ACC112 (cell line): ENCODE measurements around the gene LRP5.
A peak's percentile ranks its signal among the peaks of the same experiment; 100 is the strongest.

ENCODE experiments used
- H2AFZ ChIP-seq: fragments of 200-600 bp; sonication (generic); one replicate; pipeline ENCODE4 v1.6.0; 2017; ENCODE audit warnings: antibody characterized with exemption, low read length; ENCODE audit not compliant: unreplicated experiment
- H3K27ac ChIP-seq: fragments of 200-600 bp; sonication (generic); 2 replicates; pipeline ENCODE4 v1.5.1; 2014; ENCODE audit warnings: low read depth, mild to moderate bottlenecking, antibody characterized with exemption, low read length, moderate library complexity
- H3K27me3 ChIP-seq: fragments of 200-600 bp; sonication (generic); 2 replicates; pipeline ENCODE4 v1.6.1; 2014; ENCODE audit warnings: mild to moderate bottlenecking, antibody characterized with exemption, low read length, moderate library complexity, mixed read lengths; ENCODE audit not compliant: insufficient read depth
- H3K36me3 ChIP-seq: fragments of 200-600 bp; sonication (generic); 2 replicates; pipeline ENCODE4 v1.6.1; 2016; ENCODE audit warnings: mild to moderate bottlenecking, antibody characterized with exemption, low read length, moderate library complexity, mixed read lengths; ENCODE audit not compliant: insufficient read depth
- H3K4me1 ChIP-seq: fragments of 200-600 bp; sonication (generic); one replicate; pipeline ENCODE4 v1.6.1; 2016; ENCODE audit warnings: low read length, mixed read lengths; ENCODE audit not compliant: insufficient read depth, unreplicated experiment, control insufficient read depth
- H3K4me3 ChIP-seq: fragments of 200-600 bp; sonication (generic); 2 replicates; pipeline ENCODE4 v1.5.1; 2014; ENCODE audit warnings: mild to moderate bottlenecking, low read depth, low read length
- H3K79me2 ChIP-seq: fragments of 200-600 bp; sonication (generic); one replicate; pipeline ENCODE4 v1.6.0; 2016; ENCODE audit warnings: low read length; ENCODE audit not compliant: control insufficient read depth, unreplicated experiment, insufficient read depth

Gene LRP5

DNA sequence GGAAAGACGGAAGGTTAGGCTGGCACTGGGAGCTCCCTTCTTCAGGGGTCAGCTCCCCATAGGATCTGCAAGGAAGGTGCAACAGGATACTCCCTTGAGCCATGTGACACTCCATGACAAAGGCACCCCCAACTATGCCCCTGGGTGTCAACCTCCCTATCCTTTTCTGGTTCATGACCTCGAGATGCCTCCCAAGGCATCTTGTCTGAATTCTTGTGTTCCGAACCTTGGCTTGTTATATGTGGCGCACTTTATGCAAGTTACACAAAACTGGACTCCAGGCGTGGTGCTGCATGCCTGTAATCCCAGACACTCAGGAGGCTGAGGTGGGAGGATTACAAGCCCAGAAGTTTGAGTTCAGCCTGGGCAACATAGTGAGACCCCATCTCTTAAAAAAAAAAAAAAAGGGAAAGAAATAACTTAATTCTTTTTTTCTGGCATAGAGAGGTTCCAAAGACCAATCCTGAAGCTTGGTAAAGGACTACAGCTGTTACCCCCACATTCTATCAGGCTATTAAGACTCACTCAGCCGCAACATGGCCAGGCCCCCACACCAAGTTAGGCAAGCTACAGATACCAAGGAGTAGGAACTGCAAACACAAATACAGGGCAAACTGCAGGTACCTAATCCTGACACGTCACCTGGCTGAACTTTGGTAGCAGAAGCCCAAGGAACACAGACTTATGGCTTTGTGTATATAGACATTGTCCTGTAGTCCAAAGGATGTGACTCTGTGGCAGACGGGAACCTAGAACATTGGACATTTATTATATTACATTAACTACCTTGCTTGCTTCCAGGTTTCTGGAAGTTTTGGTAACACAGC lies 42.0 kb upstream of the LRP5 start:
- Histone ChIP-seq H3K4me1 (peaks cover 20% of the 10 kb centered on the region), H3K4me3 (peak overlapping the region; percentile 96), H3K36me3 (peaks cover 11% of the 10 kb centered on the region; the same call in 1 of the 2 replicates), H3K27ac (peak overlapping the region; percentile 80), H2AFZ (no peak overlapping the region), H3K79me2 (peaks cover 37% of the 10 kb centered on the region), H3K27me3 (no peaks in the 10 kb centered on the region)

DNA sequence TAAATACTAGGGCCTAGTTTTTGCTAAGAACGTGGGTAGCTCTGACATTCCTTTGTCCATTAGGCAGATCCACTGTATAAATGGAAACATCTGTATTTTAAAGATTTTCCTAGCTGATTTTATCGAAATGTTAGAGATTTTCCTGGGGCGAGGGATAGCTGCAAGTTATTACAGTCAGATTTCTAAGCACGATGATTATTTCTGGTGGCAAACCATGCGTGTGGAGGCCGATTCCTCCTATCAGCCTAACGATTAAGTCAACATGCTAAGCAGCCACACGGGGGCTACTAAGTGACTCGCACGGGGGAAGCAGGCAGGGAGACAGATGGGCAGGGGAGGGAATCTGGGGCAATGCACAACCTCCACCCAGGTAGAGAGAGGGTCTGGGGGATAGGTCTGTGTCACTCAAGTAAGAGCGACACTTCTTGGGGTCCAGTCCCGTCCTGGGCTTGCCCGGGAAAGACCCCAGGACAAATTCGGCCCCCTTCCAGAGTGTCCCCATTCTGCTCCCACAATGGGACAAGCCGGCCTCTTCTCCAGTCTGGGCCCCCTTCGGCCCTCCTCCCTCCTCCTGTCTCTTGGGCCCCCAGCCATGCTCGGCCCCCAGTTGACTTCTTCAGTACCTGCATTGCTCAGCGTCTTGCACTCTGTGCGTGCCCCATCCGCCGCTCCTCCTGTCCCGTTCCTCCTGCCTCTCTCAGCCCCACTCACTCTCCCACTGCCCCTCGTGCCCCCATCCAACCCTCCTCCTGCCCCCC lies 41.2 kb upstream of the LRP5 start:
- Histone ChIP-seq H2AFZ (peak overlapping the region; percentile 66), H3K27me3 (no peaks in the 10 kb centered on the region), H3K79me2 (peaks cover 37% of the 10 kb centered on the region), H3K36me3 (peaks cover 6% of the 10 kb centered on the region; the same call in 1 of the 2 replicates), H3K4me3 (peak overlapping the region; percentile 96), H3K4me1 (peaks cover 20% of the 10 kb centered on the region), H3K27ac (peak overlapping the region; percentile 80)

DNA sequence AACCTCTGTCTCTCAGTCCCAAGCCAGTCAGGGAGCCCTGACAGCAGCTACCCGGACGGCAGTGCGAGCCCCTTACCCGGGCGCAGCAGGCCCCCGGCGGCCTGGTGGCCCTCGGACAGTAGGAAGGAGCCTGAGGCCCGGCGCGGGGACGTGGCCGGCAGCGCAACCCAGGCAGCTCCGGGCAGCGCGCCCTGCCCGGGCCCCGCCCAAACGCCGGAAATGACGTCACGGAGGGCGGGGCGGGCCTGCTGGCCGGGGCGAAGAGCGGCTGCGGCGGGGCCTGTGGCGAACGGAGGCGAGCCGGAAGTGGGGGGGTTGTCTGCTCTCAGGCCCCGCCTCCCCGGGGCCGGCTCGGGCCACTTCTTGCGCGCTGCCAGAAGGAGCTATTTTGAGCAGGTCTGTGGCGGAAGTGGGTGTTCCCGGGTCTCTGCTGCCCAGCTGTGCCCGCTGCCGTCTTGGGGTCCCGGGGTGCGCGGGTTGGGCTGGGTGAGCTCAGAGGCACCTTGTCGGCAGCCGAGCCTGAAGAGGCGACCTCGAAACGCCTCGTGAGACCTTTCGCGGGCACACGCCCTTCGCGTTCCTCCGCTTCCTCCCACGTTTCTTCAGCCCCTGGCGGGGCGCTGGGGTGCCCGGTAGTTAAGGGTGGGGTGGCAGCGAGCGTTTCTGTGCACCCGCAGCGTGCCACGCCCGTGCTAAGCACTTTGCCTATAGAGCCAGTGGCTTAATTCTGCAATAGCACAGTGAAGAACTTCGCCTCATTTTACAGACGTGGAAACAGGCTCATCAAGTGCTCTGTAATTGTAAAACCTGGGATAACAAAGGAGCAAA lies 40.4 kb upstream of the LRP5 start, which contains the start of gene C11orf24:
Gene C11orf24 (minus strand): TSS at position 193 of the 828 bp plus-strand sequence. CDS start 8,206 bp downstream, outside the sequence.
- Histone ChIP-seq H3K4me3 (peak within 1 kb of the TSS; percentile 96), H2AFZ (peak within 1 kb of the TSS; percentile 66), H3K79me2 (peaks cover 37% of the 10 kb centered on the region), H3K27me3 (no peaks in the 10 kb centered on the region), H3K27ac (peak within 1 kb of the TSS; percentile 80), H3K36me3 (peaks cover 6% of the 10 kb centered on the region; the same call in 1 of the 2 replicates), H3K4me1 (peaks cover 20% of the 10 kb centered on the region)

DNA sequence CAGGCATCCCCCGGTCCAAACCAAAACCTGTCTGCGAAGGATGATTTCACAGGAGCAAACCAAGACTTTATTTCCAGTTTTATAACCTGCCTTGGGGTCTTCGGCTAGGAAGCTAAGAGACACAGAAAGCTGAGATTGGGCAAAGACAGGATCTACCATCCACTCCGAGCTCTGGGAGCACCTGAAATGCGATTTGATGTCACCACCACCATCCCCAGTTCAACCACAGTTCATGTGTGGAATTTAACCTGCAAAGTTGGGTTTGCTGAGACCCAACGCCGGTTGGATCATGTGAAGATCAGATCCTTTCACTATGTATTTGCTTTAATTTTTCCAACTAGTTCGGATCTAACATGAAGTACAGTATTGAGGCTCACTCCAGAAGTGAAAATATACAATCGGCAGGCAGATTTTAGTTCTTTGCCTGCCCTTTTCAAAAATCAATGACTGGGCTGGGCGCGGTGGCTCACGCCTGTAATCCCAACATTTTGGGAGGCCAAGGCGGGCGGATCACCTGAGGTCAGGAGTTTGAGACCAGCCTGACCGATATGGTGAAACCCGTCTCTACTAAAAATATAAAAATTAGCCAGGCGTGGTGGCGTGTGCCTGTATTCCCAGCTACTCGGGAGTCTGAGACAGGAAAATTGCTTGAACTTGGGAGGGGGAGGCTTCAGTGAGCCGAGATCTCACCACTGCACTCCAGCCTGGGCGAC lies 39.2 kb upstream of the LRP5 start:
- H3K79me2 ChIP-seq = peaks cover 33% of the 10 kb centered on the region
- H3K36me3 ChIP-seq = no peaks in the 10 kb centered on the region
- H3K27me3 ChIP-seq = no peaks in the 10 kb centered on the region
- peaks cover 20% of the 10 kb centered on the region for H3K4me1 ChIP-seq
- no peak overlapping the region for H3K27ac ChIP-seq
- no peak overlapping the region for H2AFZ ChIP-seq
- H3K4me3 ChIP-seq = peak overlapping the region; percentile 96; the same call in 1 of the 2 replicates

DNA sequence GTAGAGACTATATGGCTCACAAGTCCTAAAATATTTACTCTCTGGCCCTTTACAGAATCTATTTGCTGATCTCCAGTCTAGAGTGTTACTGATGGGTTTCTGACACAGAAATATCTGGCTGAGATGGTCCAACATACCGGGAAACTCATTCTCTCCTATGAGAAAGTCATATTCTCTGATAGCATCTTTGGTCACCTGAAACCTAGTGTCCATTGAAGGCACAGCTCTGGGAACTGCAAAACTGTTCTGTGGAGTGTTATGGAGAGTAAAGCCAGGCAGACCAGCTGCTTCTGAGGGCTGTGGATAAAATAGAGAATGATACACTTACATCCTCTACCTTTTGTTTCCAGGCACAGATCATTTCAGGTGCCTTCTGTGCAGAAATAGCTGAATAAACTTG lies 38.1 kb upstream of the LRP5 start:
- Histone ChIP-seq H3K27ac (no peak overlapping the region), H2AFZ (no peak overlapping the region), H3K4me3 (no peak overlapping the region), H3K79me2 (peaks cover 24% of the 10 kb centered on the region), H3K4me1 (peaks cover 15% of the 10 kb centered on the region), H3K27me3 (no peaks in the 10 kb centered on the region), H3K36me3 (no peaks in the 10 kb centered on the region)

DNA sequence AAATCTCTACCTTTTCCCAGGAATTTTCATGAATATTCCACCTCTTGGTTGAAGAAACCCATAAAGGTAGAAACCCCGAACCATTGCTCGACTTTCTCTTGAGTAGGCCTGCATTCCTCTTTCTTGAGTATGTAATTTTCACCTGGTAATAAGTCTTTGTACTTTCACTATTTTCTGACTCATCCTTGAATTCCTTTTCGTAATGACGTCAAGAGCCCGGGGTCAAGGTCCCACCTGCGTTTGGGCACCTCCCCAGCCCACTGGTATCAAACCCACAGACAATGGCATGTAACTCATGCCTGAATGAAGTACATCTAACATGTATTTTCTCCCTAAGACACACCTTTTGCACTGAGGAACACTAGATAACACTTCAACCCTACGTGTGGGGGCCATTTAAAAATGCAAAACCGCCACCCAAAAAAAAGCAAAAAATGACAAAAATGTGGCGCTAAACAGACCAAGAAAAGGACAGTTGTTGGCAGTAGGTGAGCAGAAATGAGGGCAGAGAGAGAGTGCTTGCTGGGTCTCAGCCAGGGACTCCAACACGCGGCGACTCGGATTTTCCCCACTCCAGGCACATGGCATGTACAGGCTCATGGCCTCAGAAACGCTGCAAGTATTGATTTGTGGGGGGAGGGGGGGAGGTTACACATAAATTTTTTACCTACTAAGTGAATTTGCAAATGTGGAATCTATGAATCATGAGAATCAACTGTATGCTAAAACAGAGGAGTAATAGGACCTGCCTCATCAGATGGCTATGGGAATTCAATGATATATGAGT lies 36.5 kb upstream of the LRP5 start:
- no peak overlapping the region for H2AFZ ChIP-seq
- H3K27ac ChIP-seq = no peak overlapping the region
- no peak overlapping the region for H3K4me3 ChIP-seq
- no peaks in the 10 kb centered on the region for H3K4me1 ChIP-seq
- H3K36me3 ChIP-seq = no peaks in the 10 kb centered on the region
- no peaks in the 10 kb centered on the region for H3K27me3 ChIP-seq
- peaks cover 8% of the 10 kb centered on the region for H3K79me2 ChIP-seq

DNA sequence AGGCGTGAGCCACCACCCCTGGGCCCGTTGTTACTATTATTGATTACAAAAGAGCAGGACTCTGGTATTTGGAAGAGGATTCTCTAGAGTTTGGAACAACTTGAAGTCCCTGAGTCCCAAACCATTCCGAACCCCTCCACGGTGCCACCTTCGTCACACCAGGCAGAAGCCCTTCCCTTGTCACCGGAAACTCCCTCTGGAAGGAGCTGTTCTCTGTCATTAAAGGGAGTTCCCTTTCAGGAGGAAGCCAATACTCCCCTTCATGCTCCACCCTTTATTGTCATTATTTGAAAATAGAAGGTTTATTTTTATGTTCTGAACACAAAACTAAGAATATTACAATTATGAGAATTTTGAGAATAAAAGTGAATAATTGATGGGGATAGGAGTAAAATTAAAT lies 35.5 kb upstream of the LRP5 start:
- no peaks in the 10 kb centered on the region for H3K27me3 ChIP-seq
- H3K79me2 ChIP-seq = no peaks in the 10 kb centered on the region
- H3K4me1 ChIP-seq = no peaks in the 10 kb centered on the region
- H3K36me3 ChIP-seq = no peaks in the 10 kb centered on the region
- H2AFZ ChIP-seq = no peak overlapping the region
- no peak overlapping the region for H3K4me3 ChIP-seq
- no peak overlapping the region for H3K27ac ChIP-seq

DNA sequence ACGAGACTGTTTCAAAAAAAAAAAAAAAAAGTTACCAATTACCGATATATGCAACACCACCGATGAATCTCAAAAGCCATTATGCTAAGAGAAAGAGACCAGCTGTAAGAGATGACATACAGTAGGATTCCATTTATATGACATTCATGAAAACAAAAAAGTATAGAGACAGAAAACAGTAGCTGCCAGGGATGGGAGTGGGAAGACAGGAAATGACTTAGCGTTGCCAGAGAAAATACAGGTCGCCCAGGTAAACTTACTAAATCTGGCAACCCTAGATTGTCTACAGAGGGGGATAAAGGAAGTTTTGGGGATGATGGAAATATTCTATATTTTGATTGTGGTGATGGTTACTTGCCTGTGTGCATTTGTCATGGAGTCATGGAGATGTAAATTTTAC lies 32.7 kb upstream of the LRP5 start:
- Histone ChIP-seq H3K36me3 (no peaks in the 10 kb centered on the region), H2AFZ (no peak overlapping the region), H3K4me1 (no peaks in the 10 kb centered on the region)

DNA sequence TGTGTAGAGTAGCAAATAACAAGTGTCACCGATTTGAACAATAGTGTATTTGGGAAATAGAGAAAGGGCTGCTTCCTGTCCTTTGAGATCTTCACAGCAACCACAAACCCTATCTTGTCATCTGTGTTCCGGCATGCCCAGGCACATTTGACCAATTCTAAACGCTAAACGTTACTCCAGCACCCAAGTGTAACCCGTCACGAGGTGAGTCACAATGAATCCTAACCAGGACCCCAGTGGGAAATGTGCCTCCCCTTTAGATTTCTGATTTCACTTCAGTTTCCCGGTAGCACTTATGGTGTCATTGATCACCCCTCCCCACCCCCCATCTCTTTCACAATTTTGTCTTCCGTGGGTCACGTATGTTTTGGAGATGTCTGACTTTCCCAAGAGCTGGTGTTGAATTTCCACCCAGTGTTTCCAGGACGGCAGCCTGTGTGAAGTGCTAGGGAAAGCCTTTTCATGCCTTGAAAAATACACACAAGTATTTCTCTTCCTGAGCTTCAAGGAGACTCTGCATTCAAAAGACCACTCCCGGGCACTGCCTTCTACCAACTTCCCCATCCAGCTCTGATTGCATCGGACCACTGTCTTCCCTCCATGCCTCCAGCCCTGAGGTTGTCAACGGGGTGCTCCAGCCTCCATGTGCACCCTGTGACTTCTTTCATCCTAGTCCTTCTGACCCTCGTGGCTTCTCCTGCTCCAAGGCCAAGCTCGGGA lies 30.1 kb upstream of the LRP5 start:
- H3K79me2 ChIP-seq = no peaks in the 10 kb centered on the region
- no peak overlapping the region for H2AFZ ChIP-seq
- no peak overlapping the region for H3K27ac ChIP-seq
- no peaks in the 10 kb centered on the region for H3K27me3 ChIP-seq
- no peaks in the 10 kb centered on the region for H3K36me3 ChIP-seq
- no peak overlapping the region for H3K4me3 ChIP-seq
- no peaks in the 10 kb centered on the region for H3K4me1 ChIP-seq

More for the DNA sequence above, 32.7 kb upstream of the LRP5 start:
- Histone ChIP-seq H3K27me3 (no peaks in the 10 kb centered on the region), H3K4me3 (no peak overlapping the region), H3K79me2 (no peaks in the 10 kb centered on the region), H3K27ac (no peak overlapping the region)
